ENCODE data around the gene LGMN. TPM values are rescaled to one million over a fixed set of nuclear protein-coding genes. Genes with fewer than 3 reads are reported as not detected.
"Not testable (repeated sequence)": the region's sequence is repeated elsewhere in the genome, so short reads cannot be mapped to it uniquely, and the experiment has no call there.

Gene LGMN
- total and polyA plus RNA-seq, 2 experiments from 2014 or later = 130 to 169 TPM

DNA sequence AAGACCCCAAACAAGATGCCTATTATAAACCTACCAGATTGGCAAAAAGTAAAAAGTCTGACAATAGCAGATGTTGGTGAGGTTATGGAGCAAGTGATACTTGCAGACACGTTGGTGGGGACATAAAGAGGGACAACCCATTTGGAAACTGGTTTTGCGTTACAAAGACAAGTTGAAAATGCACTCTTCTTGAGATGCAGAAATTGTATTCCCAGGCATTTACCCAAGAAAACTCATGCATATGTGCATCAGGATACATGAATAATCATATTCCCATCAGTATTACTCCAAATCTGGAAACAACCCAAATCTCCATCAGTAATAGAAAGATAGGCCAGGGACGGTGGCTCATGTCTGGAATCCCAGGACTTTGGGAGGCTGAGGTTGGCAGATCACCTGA lies 32.9 kb upstream of the LGMN start:
- 90% methylated on average over 3 of the region's 3 CpGs for WGBS (ENCODE audit: low lambda C conversion rate, missing lambda C conversion rate)

DNA sequence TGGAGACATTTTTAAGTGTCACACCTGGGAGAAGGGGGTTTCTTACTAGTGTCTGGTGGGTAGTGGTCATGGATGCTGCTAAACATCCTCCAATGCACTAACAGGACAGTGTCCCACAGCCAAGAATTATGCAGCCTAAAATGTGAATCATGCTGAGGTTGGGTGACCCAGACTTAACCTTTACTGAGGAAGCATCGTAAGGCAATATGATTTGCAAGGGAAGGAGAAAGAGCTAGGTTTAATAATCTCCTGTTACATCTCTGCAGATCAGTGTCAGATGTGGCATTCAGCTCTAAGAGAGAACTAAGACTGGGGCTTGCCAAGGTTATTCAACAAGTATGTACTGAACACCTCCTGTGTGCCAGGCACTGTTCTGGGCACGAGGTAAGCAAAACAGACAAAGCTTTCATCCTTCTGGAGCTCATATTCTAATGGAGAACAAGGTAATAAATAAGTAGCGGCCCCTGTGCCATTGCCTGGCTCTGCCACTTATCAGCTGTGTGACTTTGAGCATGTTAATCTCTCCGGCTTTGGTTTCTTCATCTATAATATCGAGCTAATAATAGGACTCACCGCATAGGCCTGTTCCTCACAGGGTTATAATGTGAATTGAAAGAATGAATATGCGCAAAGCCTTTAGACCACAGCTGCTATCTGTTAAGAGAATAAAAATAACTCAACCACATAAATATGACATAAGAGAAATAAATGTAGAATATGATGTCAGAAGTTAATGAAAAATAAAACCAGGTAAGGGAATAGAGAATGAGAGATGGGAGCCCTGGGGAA lies 32.2 kb upstream of the LGMN start:
- TF ChIP-seq EZH2phosphoT487 (IDR thresholded peaks at IDR 0.05; ENCODE audit: low read depth, severe bottlenecking, unreplicated experiment) = no peak
- TF ChIP-seq EZH2 (IDR thresholded peaks at IDR 0.05; ENCODE audit: borderline replicate concordance) = no peak
- no peak for TF ChIP-seq CTCF (IDR thresholded peaks at IDR 0.05; ENCODE audit: poor library complexity)
- DNase-seq (ENCODE audit: low spot score) = no peak
- Histone ChIP-seq H4K20me1 (ENCODE audit: insufficient read depth, poor library complexity, severe bottlenecking) (no peaks in the 10 kb centered on the region), H3K79me2 (no peaks in the 10 kb centered on the region), H3K27ac (no peak overlapping the region), H3K4me2 (no peak overlapping the region), H3K4me3 (no peak overlapping the region), H3K4me1 (ENCODE audit: insufficient read depth) (no peaks in the 10 kb centered on the region), H3K9me2 (replicated peaks; ENCODE audit: insufficient read depth) (no peaks in the 10 kb centered on the region), H3K27me3 (no peaks in the 10 kb centered on the region), H3K9me3 (ENCODE audit: low read depth) (no peaks in the 10 kb centered on the region), H2AFZ (no peak overlapping the region), H3K36me3 (replicated peaks; ENCODE audit: insufficient read depth, low read depth) (no peaks in the 10 kb centered on the region)
- 85% methylated on average over 7 of the region's 7 CpGs for WGBS (ENCODE audit: low lambda C conversion rate, missing lambda C conversion rate)

More for the DNA sequence above, 32.9 kb upstream of the LGMN start:
- no peaks in the 10 kb centered on the region for H3K36me3 ChIP-seq (replicated peaks; ENCODE audit: insufficient read depth, low read depth)
- no peaks in the 10 kb centered on the region for H3K27me3 ChIP-seq
- peaks cover under 1% of the 10 kb centered on the region for H3K4me1 ChIP-seq (ENCODE audit: insufficient read depth)
- no peak overlapping the region for H3K4me3 ChIP-seq
- H3K79me2 ChIP-seq = no peaks in the 10 kb centered on the region
- DNase-seq (ENCODE audit: low spot score) = no peak
- no peak for TF ChIP-seq EZH2 (IDR thresholded peaks at IDR 0.05; ENCODE audit: borderline replicate concordance)
- H3K27ac ChIP-seq = no peak overlapping the region
- H3K9me2 ChIP-seq (replicated peaks; ENCODE audit: insufficient read depth) = no peaks in the 10 kb centered on the region
- no peak overlapping the region for H2AFZ ChIP-seq
- peaks cover under 1% of the 10 kb centered on the region for H3K9me3 ChIP-seq (ENCODE audit: low read depth)
- H3K4me2 ChIP-seq = no peak overlapping the region
- no peaks in the 10 kb centered on the region for H4K20me1 ChIP-seq (ENCODE audit: insufficient read depth, poor library complexity, severe bottlenecking)

- not testable (repeated sequence) for H3K4me1 ChIP-seq (ENCODE audit: insufficient read depth); H2AFZ ChIP-seq; H4K20me1 ChIP-seq (ENCODE audit: insufficient read depth, poor library complexity, severe bottlenecking); H3K36me3 ChIP-seq (replicated peaks; ENCODE audit: insufficient read depth, low read depth); DNase-seq (ENCODE audit: low spot score); H3K79me2 ChIP-seq; H3K27me3 ChIP-seq; H3K9me3 ChIP-seq (ENCODE audit: low read depth); H3K9me2 ChIP-seq (replicated peaks; ENCODE audit: insufficient read depth); H3K27ac ChIP-seq; H3K4me2 ChIP-seq; H3K4me3 ChIP-seq
- 74% methylated on average over 3 of the region's 3 CpGs for WGBS (ENCODE audit: low lambda C conversion rate, missing lambda C conversion rate)
Measured at GRCh38 chr14:92778868-92779565, 30.6 kb upstream of the LGMN start.

DNA sequence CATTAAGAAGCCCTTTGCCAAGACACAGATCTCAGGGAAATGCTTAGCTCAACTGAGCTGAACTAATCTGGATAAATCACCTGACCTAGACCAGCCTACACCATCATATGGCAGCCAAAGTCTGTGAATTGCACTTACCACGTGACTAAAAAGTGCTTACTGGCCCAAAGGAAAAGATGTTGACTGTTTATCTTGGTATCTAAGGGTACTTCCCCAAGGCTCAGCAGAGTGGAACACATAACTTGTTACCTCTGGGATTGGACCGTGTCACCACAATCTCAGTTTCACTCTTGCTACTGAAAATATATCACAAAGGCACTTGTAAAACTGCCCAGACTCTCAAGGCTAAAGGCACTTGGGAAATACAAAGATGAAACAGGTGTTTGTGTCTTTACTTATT lies 26.9 kb upstream of the LGMN start:
- H2AFZ ChIP-seq; H3K4me2 ChIP-seq; H3K9me2 ChIP-seq (replicated peaks; ENCODE audit: insufficient read depth); H3K27me3 ChIP-seq; H3K9me3 ChIP-seq (ENCODE audit: low read depth); H3K4me3 ChIP-seq; H3K36me3 ChIP-seq (replicated peaks; ENCODE audit: insufficient read depth, low read depth); H3K4me1 ChIP-seq (ENCODE audit: insufficient read depth); H4K20me1 ChIP-seq (ENCODE audit: insufficient read depth, poor library complexity, severe bottlenecking); H3K79me2 ChIP-seq: not testable (repeated sequence)
- peak; percentile 33 for DNase-seq (ENCODE audit: low spot score)
- 66% methylated on average over 2 of the region's 2 CpGs for WGBS (ENCODE audit: low lambda C conversion rate, missing lambda C conversion rate)
- H3K27ac ChIP-seq = peak overlapping the region; percentile 85

- 87% methylated on average over 8 of the region's 8 CpGs for WGBS (ENCODE audit: low lambda C conversion rate, missing lambda C conversion rate)
- DNase-seq (ENCODE audit: low spot score) = no peak
Measured at GRCh38 chr14:92774572-92774971, 26.1 kb upstream of the LGMN start.

More at GRCh38 chr14:92774572-92774971, 26.1 kb upstream of the LGMN start:
- H3K4me2 ChIP-seq = no peak overlapping the region
- peak overlapping the region; percentile 85 for H3K27ac ChIP-seq
- H3K36me3 ChIP-seq (replicated peaks; ENCODE audit: insufficient read depth, low read depth) = no peaks in the 10 kb centered on the region
- no peaks in the 10 kb centered on the region for H3K27me3 ChIP-seq
- H3K79me2 ChIP-seq = no peaks in the 10 kb centered on the region
- H4K20me1 ChIP-seq (ENCODE audit: insufficient read depth, poor library complexity, severe bottlenecking) = no peaks in the 10 kb centered on the region
- H3K4me3 ChIP-seq = no peak overlapping the region
- H2AFZ ChIP-seq = no peak overlapping the region
- H3K4me1 ChIP-seq (ENCODE audit: insufficient read depth) = no peaks in the 10 kb centered on the region
- no peaks in the 10 kb centered on the region for H3K9me2 ChIP-seq (replicated peaks; ENCODE audit: insufficient read depth)
- H3K9me3 ChIP-seq (ENCODE audit: low read depth) = no peaks in the 10 kb centered on the region
- TF ChIP-seq EZH2phosphoT487 (IDR thresholded peaks at IDR 0.05; ENCODE audit: low read depth, severe bottlenecking, unreplicated experiment) (no peak), EZH2 (IDR thresholded peaks at IDR 0.05; ENCODE audit: borderline replicate concordance) (no peak), CTCF (IDR thresholded peaks at IDR 0.05; ENCODE audit: poor library complexity) (no peak)

Measured in hepatocyte (in vitro differentiated cells).